Osteocyte (in vitro differentiated cells): ENCODE measurements around the gene PTGER4. TPM values are rescaled to one million over a fixed set of nuclear protein-coding genes. Genes with fewer than 3 reads are reported as not detected.
"Not testable (repeated sequence)": the region's sequence is repeated elsewhere in the genome, so short reads cannot be mapped to it uniquely, and the experiment has no call there.

Source experiments
- DNase-seq: peaks from one replicate; pipeline ENCODE4 v3.0.0; 2021; ENCODE audit warnings: mixed read lengths; ENCODE audit not compliant: unreplicated experiment; ENCODE audit errors: extremely low spot score
- H3K27ac Mint-ChIP-seq: one replicate; pipeline ENCODE4 v1.8.0; 2021; ENCODE audit warnings: mild to moderate bottlenecking, mixed read lengths; ENCODE audit not compliant: unreplicated experiment
- H3K27me3 Mint-ChIP-seq: one replicate; pipeline ENCODE4 v1.8.0; 2021; ENCODE audit warnings: mixed read lengths; ENCODE audit not compliant: unreplicated experiment
- H3K36me3 Mint-ChIP-seq: one replicate; pipeline ENCODE4 v1.8.0; 2021; ENCODE audit warnings: mixed read lengths; ENCODE audit not compliant: unreplicated experiment
- H3K4me1 Mint-ChIP-seq: one replicate; pipeline ENCODE4 v1.8.0; 2021; ENCODE audit warnings: mixed read lengths; ENCODE audit not compliant: unreplicated experiment
- H3K4me3 Mint-ChIP-seq: one replicate; pipeline ENCODE4 v1.8.0; 2021; ENCODE audit warnings: mild to moderate bottlenecking, moderate library complexity, mixed read lengths; ENCODE audit not compliant: unreplicated experiment
- H3K9me3 Mint-ChIP-seq: one replicate; pipeline ENCODE4 v1.8.0; 2021; ENCODE audit warnings: mixed read lengths; ENCODE audit not compliant: unreplicated experiment
- total RNA-seq: library from RNA; stranded (reverse); gene quantifications from 2 replicates; pipeline ENCODE4 v1.2.1, GENCODE V29; 2021
- TF ChIP-seq, protein P1 (sequence below): fragments of 200-600 bp; sonication (generic); IDR thresholded peaks from 2 replicates; pipeline ENCODE4 v1.5.0; 2021; ENCODE audit warnings: antibody characterized with exemption, mild to moderate bottlenecking, moderate library complexity

Gene PTGER4
- total RNA-seq, 1 donor from 2014 or later: 70.0 TPM

DNA sequence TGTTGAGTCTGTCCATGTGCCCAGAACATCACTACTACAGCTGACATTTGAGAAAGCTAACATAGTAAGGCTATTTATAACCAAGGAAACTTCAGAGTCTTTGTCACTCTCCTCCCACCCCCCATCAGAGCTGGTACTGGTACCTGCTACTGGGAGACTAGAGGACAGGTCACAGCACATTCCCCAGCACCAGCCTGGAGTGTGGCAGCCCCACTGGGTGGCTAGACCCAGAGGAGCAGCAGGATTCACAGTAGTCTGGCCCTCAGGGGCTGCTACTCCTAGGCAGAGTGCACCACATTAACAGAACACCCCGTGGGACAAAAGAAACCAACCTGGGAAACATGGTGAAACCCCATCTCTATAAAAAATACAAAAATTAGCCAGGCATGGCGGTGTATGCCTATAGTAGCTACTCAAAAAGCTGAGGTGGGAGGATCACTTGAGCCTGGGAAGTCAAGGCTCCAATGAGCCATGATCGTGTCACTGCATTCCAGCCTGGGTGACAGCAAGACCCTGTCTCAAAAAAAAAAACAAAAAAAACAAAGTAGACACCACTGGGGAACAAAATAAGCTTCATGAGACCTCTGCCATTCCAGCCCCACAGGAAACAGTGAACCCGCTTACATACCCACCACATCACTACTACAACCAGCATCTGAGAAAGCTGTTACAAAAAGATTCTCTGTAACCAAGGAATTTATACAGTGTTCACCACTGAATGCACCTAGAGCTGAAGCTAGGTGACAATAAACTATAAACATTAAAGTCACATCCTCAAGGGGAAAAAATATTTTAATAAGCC lies 26.3 kb upstream of the PTGER4 start:
- H3K4me3 Mint-ChIP-seq: no peak overlapping the region
- peaks cover 3% of the 10 kb centered on the region for H3K9me3 Mint-ChIP-seq
- TF ChIP-seq, protein P1, sequence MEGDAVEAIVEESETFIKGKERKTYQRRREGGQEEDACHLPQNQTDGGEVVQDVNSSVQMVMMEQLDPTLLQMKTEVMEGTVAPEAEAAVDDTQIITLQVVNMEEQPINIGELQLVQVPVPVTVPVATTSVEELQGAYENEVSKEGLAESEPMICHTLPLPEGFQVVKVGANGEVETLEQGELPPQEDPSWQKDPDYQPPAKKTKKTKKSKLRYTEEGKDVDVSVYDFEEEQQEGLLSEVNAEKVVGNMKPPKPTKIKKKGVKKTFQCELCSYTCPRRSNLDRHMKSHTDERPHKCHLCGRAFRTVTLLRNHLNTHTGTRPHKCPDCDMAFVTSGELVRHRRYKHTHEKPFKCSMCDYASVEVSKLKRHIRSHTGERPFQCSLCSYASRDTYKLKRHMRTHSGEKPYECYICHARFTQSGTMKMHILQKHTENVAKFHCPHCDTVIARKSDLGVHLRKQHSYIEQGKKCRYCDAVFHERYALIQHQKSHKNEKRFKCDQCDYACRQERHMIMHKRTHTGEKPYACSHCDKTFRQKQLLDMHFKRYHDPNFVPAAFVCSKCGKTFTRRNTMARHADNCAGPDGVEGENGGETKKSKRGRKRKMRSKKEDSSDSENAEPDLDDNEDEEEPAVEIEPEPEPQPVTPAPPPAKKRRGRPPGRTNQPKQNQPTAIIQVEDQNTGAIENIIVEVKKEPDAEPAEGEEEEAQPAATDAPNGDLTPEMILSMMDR: no peak
- H3K27ac Mint-ChIP-seq: no peak overlapping the region
- H3K36me3 Mint-ChIP-seq: no peaks in the 10 kb centered on the region
- H3K27me3 Mint-ChIP-seq: no peaks in the 10 kb centered on the region
- H3K4me1 Mint-ChIP-seq: peaks cover 23% of the 10 kb centered on the region
- DNase-seq: no peak

DNA sequence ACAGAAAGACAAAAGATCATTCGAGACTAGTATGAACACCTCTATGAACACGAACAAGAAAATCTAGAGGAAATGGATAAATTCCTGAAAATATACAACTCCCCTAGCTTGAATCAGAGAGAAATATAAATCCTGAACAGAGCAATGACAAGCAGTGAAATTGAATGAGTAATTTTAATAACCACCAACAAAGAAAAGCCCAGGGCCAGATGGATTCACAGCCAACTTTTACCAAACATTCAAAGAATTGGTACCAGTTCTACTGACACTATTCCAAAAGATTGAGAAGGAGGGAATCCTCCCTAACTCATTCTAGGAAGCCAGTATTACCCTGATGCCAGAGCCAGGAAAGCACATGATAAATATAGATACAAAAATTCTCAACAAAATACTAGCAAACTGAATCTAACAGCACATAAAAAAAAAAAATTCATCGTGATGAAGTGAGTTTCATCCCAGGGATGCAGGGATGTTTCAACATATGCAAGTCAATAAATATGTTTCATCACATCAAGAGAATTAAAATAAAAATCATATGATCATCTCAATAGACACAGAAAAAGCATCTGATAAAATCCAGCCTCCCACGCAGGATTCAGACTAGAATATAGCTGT lies 25.2 kb upstream of the PTGER4 start:
- TF ChIP-seq, protein P1: no peak
- Mint-ChIP-seq H3K9me3 (peaks cover 3% of the 10 kb centered on the region), H3K4me3 (no peak overlapping the region), H3K27ac (peak overlapping the region; percentile 10), H3K4me1 (peaks cover 23% of the 10 kb centered on the region), H3K36me3 (no peaks in the 10 kb centered on the region), H3K27me3 (no peaks in the 10 kb centered on the region)
- DNase-seq: no peak

DNA sequence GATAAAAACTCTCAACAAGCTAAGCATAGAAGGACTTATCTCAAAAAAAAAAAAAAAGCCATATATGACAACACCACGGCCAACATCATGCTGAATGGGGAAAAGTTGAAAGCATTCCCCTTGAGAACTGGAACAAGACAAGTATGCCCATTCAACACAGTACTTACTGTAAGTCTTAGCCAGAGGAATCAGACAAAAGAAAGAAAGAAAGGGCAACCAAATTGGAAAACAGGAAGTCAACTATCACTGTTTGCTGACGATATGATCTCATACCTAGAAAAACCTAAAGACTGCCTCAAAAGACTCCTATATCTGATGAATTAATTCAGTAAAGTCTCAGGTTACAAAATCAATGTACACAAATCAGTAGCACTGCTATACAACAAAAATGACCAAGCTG lies 24.6 kb upstream of the PTGER4 start:
- H3K4me1 Mint-ChIP-seq: peaks cover 23% of the 10 kb centered on the region
- H3K27me3 Mint-ChIP-seq: no peaks in the 10 kb centered on the region
- no peaks in the 10 kb centered on the region for H3K36me3 Mint-ChIP-seq
- TF ChIP-seq, protein P1: no peak
- H3K4me3 Mint-ChIP-seq: no peak overlapping the region
- no peak for DNase-seq
- H3K9me3 Mint-ChIP-seq: peaks cover 3% of the 10 kb centered on the region
- H3K27ac Mint-ChIP-seq: no peak overlapping the region

DNA sequence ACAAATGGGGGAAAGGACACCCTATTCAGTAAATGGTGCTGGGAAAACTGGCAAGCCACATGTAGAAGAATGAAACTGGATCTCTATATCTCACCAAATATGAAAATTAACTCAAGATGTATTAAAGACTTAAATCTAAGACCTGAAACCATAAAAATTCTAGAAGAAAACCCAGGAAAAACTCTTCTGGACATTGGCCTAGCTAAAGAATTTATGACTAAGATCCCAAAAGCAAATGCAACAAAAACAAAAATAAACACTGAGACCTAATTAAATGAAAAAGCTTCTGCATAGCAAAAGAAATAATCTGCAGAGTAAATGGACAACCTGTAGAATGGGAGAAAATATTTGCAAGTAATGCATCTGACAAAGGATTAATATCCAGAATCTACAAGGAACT lies 23.6 kb upstream of the PTGER4 start:
- H3K27me3 Mint-ChIP-seq, DNase-seq, H3K9me3 Mint-ChIP-seq, H3K36me3 Mint-ChIP-seq, H3K4me3 Mint-ChIP-seq, H3K27ac Mint-ChIP-seq: not testable (repeated sequence)
- peaks cover 23% of the 10 kb centered on the region for H3K4me1 Mint-ChIP-seq

DNA sequence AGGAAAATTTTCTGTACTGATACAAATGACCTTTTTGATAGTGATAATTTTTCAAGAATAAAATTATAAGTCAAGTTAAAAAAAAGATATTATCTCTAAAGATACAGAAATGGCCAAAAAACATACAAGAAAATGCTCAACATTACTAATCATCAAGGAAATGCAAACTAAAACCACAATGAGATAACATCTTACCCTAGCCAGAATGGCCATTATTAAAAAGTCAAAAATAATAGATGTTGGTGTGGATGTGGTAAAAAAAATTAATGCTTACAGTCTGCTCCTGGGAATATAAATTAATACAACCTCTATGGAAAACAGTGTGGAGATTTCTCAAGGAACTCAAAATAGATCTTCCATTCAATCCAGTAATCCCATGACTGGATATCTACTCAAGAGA lies 22.9 kb upstream of the PTGER4 start:
- H3K9me3 Mint-ChIP-seq: peaks cover 3% of the 10 kb centered on the region
- H3K36me3 Mint-ChIP-seq: no peaks in the 10 kb centered on the region
- TF ChIP-seq, protein P1: no peak
- H3K27ac Mint-ChIP-seq: no peak overlapping the region
- DNase-seq: no peak
- no peaks in the 10 kb centered on the region for H3K27me3 Mint-ChIP-seq
- no peak overlapping the region for H3K4me3 Mint-ChIP-seq
- peaks cover 23% of the 10 kb centered on the region for H3K4me1 Mint-ChIP-seq
